DMS153 (cell line): Measurements from ENCODE around the gene DNAH8.

Experiments used
- DNase-seq: peaks from one replicate; lab custom pipeline; 2025; lab: John Stamatoyannopoulos, UW

DNAH8 gene

DNA sequence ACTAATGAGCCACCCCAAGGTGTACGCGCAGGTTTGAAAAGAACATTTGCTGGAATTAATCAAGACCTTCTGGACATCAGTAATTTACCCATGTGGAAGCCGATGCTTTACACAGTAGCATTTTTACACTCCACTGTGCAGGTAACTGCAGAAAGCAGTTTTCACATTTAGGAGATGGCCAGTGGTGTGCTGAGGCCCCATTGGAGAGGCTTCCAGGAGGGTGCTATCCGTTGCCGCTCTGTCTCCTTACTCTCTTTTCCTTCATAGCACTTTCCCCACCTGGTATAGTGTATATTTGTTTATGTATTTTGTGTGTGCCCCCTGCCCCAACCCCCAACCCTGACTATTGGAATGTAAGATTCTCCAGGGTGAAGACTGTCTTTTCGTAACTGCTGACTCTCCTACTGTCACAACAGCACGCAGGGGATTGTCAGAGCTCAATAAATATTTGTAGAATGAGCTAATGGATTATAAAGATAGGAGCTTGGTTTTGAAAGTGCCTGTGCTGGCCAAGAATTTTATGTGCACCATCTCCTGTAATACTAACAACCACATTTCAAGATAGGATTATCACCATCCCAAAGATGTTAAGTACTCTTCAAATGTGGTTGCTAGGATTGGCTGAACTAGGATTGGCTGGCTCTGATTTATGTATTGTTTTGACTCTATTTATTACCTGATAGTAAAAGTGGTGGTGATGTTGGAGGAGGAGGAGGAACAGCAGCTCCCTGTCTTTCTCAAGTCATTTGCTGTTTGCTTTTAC, 259.5 kb downstream of the DNAH8 start:
- peak; percentile 10 for DNase-seq

DNA sequence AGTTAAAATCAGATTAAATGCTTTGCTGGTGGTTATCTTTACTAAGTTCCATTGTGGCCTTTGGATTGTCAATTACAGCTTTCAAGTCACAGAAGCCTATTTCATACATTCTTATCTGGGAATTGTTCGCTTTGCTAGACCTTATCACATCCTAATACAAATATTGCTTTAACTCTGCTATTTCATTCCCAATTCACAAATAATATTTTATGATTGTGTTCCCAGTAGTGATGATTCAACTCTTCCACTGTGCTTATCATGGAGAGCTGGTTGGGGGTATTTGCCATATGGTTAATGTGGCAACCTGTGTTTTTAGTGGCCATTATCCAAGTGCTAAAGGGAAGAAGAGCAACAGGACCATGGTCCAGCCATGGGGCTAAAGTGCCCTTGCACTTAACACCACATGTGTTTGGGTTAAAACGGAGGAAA, 260.5 kb downstream of the DNAH8 start:
- no peak for DNase-seq

DNA sequence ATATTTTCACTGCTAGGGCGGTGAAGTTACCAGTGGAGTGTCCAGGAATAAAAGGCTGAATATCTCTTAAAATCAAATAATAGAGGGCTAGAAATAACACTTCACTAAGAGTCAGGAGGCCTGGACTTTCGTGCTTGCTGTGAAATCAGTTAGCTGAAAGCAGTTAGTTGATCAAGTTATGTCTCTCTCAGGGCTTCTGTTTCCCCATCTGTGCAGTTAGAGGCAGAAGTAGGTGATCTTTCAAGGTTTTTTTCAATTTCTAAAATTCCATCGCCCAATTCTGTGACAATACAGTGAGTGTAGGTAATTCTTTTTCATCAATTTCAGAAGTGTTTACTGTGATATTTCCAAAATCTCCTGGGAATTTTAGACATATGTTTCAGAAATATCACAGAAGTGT, 260.9 kb downstream of the DNAH8 start:
- no peak for DNase-seq

DNA sequence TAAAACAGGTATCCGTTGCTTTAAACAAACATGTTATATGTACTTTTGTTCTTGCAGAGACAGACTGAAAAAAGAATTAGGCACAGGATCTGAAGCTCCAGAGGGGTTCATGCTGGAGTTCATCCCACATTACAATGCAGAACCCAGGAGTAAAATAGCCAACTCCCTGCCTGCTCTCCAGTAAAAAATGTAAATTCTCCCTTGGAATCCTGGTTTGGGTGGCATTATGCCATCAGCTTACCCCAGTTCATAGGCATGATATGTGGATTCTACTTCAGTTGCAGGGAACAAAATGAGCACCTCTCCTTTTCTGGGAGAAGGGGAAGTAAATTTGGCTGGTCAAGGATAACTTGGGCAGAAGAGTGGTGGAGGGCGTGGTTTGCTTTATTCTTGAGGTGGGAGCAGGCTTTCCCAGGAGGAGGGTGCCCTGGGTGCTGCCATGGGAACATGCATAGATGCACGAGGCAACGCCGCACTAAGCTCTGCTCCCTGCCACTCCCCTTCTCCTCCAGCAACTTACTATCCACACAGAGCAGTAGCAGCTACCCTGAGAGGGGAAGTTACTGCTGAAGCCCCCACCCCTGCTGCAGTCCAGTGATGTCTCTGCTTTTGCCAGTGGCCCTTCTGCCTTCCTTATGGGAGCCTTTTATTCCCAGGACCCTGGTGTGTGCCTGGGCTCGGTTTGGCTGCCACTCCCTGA, 261.8 kb downstream of the DNAH8 start:
- no peak for DNase-seq

DNA sequence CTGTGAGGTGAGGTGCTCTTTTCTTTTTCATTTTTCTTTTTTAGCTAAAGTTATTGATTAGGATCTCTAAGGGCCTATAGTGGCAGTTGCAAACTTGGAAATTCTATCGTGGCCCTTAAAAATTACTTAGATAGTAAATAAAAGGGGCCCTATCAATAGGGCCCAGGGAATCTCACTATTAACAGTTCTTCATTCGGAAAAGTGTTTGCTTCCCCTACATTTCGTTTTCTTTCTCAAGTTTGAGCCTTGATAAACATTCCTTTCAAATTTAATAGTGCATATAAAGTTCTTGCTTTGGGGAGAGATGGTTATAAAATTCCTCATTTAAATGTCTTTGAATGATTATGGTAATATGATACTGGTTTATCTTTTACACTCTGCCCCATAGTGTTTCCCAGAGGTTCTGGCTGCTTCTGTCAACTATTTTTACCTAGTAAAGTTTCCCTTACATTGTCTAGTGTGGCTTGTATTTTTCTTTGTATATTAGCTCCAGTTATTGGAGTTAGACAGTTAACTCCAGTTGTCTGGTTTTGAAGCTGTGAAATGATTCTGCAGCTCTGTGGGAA, 263.1 kb downstream of the DNAH8 start:
- no peak for DNase-seq

DNA sequence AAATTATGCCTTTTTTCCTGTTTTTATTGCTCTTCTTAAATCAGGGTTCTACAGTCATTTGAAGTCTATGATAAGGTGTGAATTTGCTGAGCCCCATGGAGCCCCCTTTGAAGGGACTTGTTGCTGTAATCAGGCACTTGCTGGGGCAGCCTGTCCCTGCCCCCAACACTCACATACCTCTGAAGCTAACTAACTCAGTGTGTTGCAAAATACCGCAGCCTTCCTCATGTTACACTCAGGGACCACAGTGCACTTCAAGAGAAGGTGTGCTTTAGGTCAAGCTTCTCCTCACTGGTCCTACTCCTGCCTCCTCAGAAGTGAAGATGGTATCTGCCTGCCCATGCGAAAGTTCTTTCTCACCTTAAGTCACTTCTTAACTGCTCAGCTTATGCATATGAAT, 267.4 kb downstream of the DNAH8 start:
- no peak for DNase-seq

DNA sequence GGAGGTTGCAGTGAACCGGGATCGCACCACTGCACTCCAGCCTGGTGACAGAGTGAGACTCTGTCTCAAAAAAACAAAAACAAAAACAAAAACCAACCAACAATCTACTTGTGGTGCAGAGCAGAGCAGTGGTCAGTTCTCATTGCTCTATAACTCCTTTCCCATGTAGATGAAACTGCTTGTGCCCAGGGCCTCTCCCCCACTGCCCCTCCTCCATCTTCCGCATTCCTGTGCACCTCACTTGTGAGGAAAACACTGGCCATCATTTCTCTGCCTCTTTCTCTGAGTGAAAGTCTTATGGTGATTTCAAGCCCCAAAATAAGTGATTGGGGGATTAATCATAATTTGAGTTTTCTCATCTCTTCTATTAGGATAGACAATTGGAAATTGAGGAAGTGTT, 269.6 kb downstream of the DNAH8 start:
- DNase-seq, result no peak

DNA sequence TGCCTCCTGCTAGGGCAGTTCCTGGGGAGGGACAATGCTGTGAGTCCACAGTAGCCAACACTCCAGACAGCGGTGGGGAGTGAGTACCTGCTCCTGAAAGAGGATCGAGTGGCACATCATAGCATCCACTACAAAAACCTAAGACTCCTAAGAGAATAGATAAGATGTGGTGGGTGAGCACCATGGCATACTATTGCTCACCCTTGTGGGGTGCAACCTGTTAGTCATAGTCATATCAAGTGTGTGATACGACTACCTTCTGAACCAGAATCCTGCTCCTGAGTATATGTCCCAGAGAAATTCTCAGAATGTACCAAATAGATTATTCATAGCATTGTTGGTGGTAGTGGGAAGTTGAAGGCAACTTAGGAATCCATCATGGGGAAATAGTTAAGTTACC, 270.7 kb downstream of the DNAH8 start:
- DNase-seq, result no peak

DNA sequence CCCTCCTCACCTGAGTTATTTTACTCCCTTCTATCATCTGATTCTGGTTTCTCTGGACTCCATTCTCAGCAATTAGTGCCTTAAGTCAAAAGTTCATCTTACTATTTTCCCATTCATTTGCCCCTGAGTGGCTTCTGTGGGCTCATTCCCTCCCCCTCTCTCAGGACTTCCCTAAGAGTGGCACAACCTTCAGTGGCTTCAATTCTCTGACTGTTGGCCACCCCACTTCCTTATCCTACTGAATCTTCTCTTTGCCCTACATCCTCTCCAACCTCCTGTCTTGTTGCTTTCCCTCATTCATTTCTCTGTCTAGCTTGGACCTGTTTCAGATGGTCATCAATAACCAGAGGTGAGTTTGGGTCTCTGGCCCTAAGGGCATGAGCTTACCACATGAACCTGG, 272.4 kb downstream of the DNAH8 start:
- no peak for DNase-seq

DNA sequence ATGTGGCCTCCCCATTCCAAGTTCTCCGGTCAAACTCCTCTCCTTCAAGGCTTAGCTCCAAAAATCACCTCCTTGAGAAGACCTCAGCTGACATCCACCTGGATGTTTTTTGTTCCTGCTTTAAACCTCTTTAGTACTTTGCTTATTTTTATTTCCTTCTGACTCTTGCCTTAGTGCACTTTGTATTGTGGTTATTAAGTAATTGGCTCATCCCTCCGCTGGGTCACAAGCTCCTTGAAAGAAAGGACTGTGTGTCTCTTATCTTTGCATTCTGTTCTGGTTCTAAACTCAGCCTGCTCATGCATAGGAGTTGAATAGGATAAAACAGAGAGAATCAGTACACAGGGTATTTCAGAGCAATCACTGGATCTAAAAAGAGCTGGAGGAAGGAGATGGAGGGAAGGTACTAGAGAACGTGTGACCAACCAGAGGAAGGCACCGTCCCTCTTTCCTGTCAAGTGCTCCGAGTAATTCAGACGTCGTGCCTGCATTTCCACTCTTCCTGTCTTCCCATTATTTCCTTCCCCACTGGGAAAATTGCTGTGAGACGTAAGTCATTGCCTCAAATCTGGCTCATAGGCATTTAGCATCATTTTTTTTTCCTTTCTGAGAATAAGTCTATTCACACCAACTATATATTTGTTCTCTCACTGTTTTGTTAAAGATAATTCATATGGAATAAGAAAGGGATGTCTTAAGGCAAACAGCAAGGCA, 273.8 kb downstream of the DNAH8 start:
- no peak for DNase-seq

DNA sequence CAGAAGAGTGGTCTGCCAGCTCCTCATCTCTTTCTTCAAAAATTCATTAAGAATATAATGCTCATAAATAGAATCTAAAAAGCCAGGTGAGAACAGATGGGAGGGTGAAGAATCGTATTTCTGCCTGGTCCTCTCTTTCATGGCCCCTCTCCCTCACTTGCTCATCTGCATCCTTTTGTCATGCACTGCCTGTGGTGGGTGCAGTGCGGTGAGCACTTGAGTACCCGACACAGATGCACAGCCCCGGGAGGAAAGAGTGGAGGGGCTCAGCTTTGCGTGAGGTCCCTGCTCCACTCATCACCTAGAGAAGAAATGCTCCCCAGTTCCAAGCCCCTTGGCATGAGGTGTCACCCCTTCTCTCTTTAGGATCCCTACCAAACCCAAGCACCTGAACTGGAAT, 275.4 kb downstream of the DNAH8 start:
- DNase-seq, result no peak

DNA sequence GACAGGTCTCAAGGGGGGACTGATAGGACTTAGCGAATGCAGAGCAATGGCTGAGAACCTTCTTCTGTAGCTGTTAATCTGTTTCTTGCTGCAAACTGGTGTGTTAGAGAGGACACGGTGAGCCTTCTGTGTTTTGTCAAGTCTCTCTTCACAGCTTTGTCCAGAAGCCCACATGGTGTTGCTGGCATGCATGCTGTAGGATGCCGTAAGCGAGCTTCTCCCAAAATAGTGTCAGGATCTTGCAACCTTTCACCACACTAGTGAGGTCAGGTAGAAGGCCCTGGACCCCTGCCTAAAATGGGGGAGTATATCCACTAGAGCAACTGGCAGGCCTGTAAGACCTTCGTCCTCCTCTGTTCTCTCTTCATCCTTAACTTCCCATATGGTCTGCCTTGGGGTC, 281.6 kb downstream of the DNAH8 start:
- DNase-seq, result no peak

DNA sequence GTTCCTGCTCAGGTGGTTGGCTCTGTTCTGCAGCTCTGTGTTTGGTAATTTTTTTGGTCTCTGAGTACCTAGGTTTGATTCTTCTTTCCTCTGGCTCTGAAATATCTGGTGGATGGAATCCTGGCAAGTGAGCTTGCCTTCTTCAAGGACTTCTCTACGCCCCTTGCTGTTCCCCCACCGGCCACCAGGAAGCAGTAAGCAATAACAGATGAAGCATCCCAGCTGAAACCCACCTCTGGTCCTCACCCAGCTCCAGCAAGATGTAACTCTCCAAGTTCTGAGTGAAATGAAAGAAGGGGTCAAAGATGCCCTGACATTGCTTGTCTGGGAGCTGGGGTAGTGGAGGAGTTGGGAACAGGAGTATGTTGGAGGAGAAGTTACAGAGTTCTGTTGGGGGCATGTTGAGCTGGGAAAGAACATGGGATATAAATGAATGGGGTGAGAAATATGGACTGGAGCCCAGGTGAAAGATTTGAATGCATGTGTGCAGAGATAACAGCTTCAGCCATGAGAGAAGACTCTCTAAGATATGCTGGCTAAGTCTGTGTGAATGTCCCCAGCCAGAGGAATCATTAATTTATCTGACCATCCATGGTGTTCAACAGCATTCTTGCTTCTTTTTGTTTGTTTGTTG, 282.1 kb downstream of the DNAH8 start:
- DNase-seq, result peak; percentile 3

DNA sequence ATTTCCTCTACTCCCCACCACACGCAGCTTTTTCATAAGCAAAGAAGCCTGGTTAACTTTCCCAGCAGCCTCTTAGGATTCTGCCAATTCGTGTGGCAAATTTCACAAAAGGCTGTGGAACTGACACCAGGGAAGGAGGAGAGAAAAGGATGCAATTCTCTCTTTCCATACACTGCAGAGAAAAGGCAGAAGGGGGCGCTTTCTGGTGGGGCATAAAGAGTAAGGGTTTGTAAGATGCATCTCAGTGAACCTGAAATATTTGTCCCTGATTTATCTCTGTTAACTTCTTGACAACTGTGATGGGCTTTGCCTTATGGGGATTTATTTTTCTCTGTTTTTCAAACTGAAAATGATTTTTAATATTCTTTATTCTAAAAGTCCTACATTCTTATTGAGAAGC, 288.0 kb downstream of the DNAH8 start:
- DNase-seq, result no peak

DNA sequence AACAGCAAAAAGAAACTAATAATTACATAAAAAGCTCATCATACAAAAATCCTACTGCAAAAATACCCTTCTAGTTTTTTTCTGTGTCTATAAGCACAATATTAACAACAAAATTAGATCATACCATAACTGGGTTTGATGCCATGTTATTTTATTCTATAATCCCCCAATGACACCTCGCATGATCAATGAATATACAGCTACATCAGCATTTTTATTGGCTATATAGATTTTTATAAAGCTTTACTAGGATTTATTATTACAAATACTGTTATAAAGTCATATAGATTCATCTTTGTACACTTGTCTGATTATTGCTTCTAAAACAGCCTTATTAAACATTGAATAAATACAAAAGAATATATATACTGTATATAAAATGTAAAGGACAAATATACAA, 288.4 kb downstream of the DNAH8 start:
- no peak for DNase-seq

DNA sequence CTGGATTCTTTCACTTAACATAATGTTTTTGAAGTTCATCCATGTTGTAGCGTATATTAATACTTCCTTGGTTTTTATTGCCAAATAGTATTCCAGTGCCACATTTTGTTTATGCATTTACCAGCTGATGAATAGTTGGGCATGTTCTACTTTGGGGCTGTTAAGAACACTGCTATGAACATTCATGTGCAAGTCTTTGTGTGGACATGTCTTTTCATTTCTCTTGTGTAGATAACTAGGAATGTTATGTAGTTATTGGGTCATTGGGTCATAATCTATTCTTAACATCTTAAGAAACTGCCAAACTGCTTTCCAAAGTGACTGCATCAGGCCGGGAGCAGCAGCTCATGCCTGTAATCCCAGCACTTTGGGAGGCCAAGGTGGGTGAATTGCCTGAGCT, 289.7 kb downstream of the DNAH8 start:
- DNase-seq, result no peak

DNA sequence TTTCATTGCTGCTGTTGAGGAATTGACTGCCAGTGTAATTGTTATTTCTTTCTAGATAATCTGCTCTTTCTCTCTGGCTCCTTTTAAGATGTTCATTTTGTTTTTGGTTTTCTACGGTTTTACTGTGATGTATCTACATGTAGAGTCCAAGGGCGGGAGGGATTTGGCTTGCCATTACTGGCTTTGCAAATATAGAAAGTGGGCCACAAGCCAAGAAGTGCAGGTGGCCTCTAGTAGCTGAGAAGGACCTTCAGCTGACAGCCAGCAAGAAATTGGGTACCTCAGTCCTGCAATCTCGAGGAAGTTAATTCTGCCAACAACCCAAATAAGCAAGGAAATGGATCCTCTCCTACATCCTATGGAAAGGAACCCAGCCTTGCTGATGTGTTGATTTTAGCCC, 290.7 kb downstream of the DNAH8 start:
- DNase-seq, result peak; percentile 56

DNA sequence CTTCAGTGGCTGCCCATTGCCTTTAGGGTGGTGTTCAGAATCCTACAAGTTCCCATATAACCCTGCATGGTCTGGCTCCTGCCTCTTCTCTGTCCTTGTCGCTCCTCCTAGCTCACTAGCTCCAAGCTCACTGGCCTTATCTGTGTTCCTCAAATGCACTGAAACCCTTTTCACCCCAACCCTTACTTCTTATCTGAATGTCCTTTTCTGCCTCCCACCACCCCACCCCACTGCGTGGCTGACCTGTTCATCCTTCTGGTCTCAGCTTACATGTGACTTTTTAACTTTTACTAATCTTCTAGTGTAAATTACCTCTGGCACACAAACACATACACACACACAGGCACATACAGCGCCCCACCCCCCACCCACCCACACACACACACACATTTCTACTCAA, 292.5 kb downstream of the DNAH8 start:
- DNase-seq, result no peak

DNA sequence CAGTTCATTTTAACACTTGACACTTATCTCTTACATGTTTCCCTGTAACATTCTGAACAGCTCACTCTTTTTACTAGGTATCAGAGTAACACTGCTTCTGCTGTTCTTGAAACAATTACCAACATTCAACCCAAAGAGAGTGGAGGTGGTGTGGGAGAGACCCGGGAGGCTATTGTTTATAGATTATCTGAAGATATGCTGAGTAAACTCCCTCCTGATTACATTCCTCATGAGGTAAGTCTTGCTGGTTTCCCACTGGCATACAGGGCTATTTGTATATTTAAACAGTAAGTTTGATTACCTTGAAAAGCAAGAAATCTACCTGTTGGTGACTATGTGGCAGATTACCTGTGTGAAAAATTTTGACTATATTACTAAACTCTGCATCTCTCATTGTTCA, 293.6 kb downstream of the DNAH8 start:
- no peak for DNase-seq

DNA sequence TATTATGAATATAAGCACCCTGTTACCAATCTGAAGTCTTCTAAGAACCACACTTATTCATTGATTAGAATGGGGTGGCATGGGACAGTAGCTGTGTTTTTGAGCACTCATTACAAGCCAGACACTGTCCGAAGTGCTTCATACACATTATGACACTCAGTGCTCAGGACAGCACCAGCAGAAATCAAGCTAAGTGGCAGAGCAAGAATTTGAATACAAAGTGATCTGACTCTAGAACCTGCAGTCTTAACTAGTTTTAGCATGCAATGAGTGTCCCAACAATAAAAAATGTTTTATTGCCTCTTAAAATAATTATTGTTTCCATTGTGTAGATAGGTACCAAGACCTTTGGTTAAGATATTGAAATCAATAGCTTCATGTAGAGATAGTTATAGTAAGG, 294.4 kb downstream of the DNAH8 start:
- no peak for DNase-seq

DNA sequence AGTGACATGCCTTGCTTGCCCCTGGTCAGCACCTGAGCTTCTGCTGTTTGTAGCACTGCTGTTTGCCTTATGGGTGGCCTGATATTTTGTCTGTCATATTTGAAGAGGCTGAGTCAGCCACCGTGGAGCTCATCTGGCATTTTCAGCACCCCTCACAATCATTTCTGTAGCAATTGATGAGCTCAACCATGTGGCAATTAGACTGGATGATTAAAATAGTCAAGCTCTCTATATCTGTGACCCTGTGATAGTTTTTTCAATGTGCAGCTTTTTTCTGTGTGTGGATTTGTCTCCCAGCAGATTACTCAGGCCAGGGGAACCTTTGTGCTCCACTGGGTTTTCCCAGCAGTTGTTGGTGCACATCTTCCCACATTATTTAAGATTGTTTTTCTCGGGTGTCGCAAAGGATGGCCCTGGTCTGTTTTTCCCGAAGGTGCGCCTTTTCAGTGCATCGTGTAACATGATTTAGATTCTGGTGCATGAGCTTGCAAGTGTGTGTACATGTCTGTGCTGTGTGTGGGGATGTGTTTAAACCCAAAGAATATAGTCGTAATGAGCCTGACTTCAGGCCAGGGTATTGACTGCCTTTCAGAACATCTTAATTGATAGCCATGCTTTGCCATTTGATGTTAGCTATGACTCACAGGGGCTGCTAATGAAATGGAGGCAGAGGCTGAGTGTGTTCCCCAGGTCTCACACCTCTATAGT, 301.9 kb downstream of the DNAH8 start:
- no peak for DNase-seq

DNA sequence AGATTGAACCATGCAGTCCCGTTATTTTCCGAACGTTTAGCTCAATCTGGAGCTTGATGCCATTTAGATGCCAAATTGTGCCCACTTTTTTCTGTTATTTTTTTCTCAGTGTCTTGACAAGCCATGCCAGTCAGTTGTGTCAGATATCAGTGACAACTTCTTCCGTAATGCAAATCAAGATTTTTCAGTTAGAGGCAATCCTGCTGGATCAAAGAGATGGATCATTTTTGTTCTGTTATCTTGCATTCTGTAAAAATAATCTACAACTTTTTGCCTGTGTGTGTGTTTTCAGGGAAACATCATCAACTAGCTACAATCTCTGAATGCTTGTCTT, 302.4 kb downstream of the DNAH8 start:
- DNase-seq, result no peak
